ENCODE measurements around the gene DDX42.
"Not testable (repeated sequence)": the region's sequence is repeated elsewhere in the genome, so short reads cannot be mapped to it uniquely, and the experiment has no call there.

DDX42 gene

GRCh38 chr17:63790057-63790456, 16.1 kb downstream of the DDX42 start:
- Histone ChIP-seq H3K9me3 (ENCODE audit: severe bottlenecking) (no peaks in the 10 kb centered on the region), H3K36me3 (peaks cover 96% of the 10 kb centered on the region), H3K4me3 (ENCODE audit: low read depth, low read length) (no peak overlapping the region), H3K27me3 (ENCODE audit: insufficient read depth, low read depth, severe bottlenecking) (no peaks in the 10 kb centered on the region), H3K27ac (no peak overlapping the region)
- no peak for TF ChIP-seq CTCF (IDR thresholded peaks at IDR 0.05; ENCODE audit: low read depth, low read length)
- DNase-seq, result no peak

- H3K27ac ChIP-seq, result no peak overlapping the region
- no peak overlapping the region for H3K4me3 ChIP-seq (ENCODE audit: low read depth, low read length)
- peaks cover 97% of the 10 kb centered on the region for H3K36me3 ChIP-seq
- TF ChIP-seq CTCF (IDR thresholded peaks at IDR 0.05; ENCODE audit: low read depth, low read length), result no peak
- DNase-seq, result no peak
- no peaks in the 10 kb centered on the region for H3K27me3 ChIP-seq (ENCODE audit: insufficient read depth, low read depth, severe bottlenecking)
- H3K9me3 ChIP-seq (ENCODE audit: severe bottlenecking), result no peaks in the 10 kb centered on the region
Measured at GRCh38 chr17:63792055-63792729, 18.2 kb downstream of the DDX42 start.

GRCh38 chr17:63796375-63796774, 22.4 kb downstream of the DDX42 start:
- H3K36me3 ChIP-seq, result peaks cover 97% of the 10 kb centered on the region

GRCh38 chr17:63798572-63799106, 24.7 kb downstream of the DDX42 start:
- DNase-seq, result no peak
- Histone ChIP-seq H3K36me3 (peaks cover 95% of the 10 kb centered on the region), H3K4me3 (ENCODE audit: low read depth, low read length) (no peak overlapping the region), H3K27ac (no peak overlapping the region), H3K27me3 (ENCODE audit: insufficient read depth, low read depth, severe bottlenecking) (no peaks in the 10 kb centered on the region), H3K9me3 (ENCODE audit: severe bottlenecking) (no peaks in the 10 kb centered on the region)
- TF ChIP-seq CTCF (IDR thresholded peaks at IDR 0.05; ENCODE audit: low read depth, low read length), result no peak

More at GRCh38 chr17:63796375-63796774, 22.4 kb downstream of the DDX42 start:
- not testable (repeated sequence) for DNase-seq; H3K27ac ChIP-seq; H3K9me3 ChIP-seq (ENCODE audit: severe bottlenecking); H3K27me3 ChIP-seq (ENCODE audit: insufficient read depth, low read depth, severe bottlenecking); H3K4me3 ChIP-seq (ENCODE audit: low read depth, low read length)

- H3K36me3 ChIP-seq, result peaks cover 96% of the 10 kb centered on the region
- no peak for DNase-seq
- no peak for TF ChIP-seq CTCF (IDR thresholded peaks at IDR 0.05; ENCODE audit: low read depth, low read length)
- no peaks in the 10 kb centered on the region for H3K27me3 ChIP-seq (ENCODE audit: insufficient read depth, low read depth, severe bottlenecking)
- no peak overlapping the region for H3K27ac ChIP-seq
- no peaks in the 10 kb centered on the region for H3K9me3 ChIP-seq (ENCODE audit: severe bottlenecking)
- no peak overlapping the region for H3K4me3 ChIP-seq (ENCODE audit: low read depth, low read length)
Measured at GRCh38 chr17:63800783-63801182, 26.8 kb downstream of the DDX42 start.

GRCh38 chr17:63804328-63804727, 30.4 kb downstream of the DDX42 start:
- no peak for TF ChIP-seq CTCF (IDR thresholded peaks at IDR 0.05; ENCODE audit: low read depth, low read length)
- no peaks in the 10 kb centered on the region for H3K9me3 ChIP-seq (ENCODE audit: severe bottlenecking)
- no peak overlapping the region for H3K27ac ChIP-seq
- H3K4me3 ChIP-seq (ENCODE audit: low read depth, low read length), result no peak overlapping the region
- no peaks in the 10 kb centered on the region for H3K27me3 ChIP-seq (ENCODE audit: insufficient read depth, low read depth, severe bottlenecking)
- peaks cover 98% of the 10 kb centered on the region for H3K36me3 ChIP-seq
- DNase-seq, result no peak
